ENCODE data around the gene GNG14.

The GNG14 gene

GRCh38 chr19:12647490-12648071 lies 40.2 kb upstream of the GNG14 start:
- no peak overlapping the region for H4K91ac ChIP-seq (ENCODE audit: low read length)
- no peak overlapping the region for H2BK5ac ChIP-seq (ENCODE audit: low read depth, low read length, poor library complexity, severe bottlenecking)
- no peak overlapping the region for H2BK15ac ChIP-seq (ENCODE audit: low read depth, poor library complexity, severe bottlenecking)
- peak overlapping the region in 1 of 2 experiments; percentile 32 for H3K4me3 ChIP-seq (ENCODE audit: insufficient read depth in 1 of 2, low read depth in 1 of 2, low read length in 2 of 2)
- H3K18ac ChIP-seq (ENCODE audit: low read depth in 1 of 2, low read length in 2 of 2): no peak overlapping the region
- DNase-seq: no peak
- H3K4me2 ChIP-seq (ENCODE audit: low read length, poor library complexity, severe bottlenecking): no peak overlapping the region
- H2AFZ ChIP-seq (ENCODE audit: low read depth, low read length): no peak overlapping the region
- no peak overlapping the region for H3K4ac ChIP-seq (ENCODE audit: low read depth in 1 of 2, low read length in 2 of 2)
- no peaks in the 10 kb centered on the region for H3K79me1 ChIP-seq (replicated peaks; ENCODE audit: low read length, poor library complexity, severe bottlenecking)
- WGBS: 93% methylated on average over 30 of the region's 31 CpGs
- peaks cover 2% of the 10 kb centered on the region for H3K4me1 ChIP-seq (ENCODE audit: control insufficient read depth, insufficient read depth, low read depth, low read length)
- no peak overlapping the region for H3K27ac ChIP-seq (ENCODE audit: low read length, poor library complexity, severe bottlenecking)
- H3K36me3 ChIP-seq (ENCODE audit: control insufficient read depth in 1 of 2, insufficient read depth in 2 of 2, low read depth in 1 of 2, low read length in 2 of 2): peaks cover 10 to 33% of the 10 kb centered on the region in 2 experiments
- H4K8ac ChIP-seq (ENCODE audit: low read length): no peak overlapping the region
- H2AK5ac ChIP-seq (ENCODE audit: low read length, severe bottlenecking): no peak overlapping the region
- H3K9ac ChIP-seq (ENCODE audit: low read length): no peak overlapping the region
- H3K14ac ChIP-seq (ENCODE audit: low read length in 2 of 2): no peak overlapping the region
- no peaks in the 10 kb centered on the region for H3K27me3 ChIP-seq (ENCODE audit: control insufficient read depth in 1 of 2, insufficient read depth in 1 of 2, low read length in 2 of 2)
- H2BK120ac ChIP-seq (ENCODE audit: low read depth, low read length): no peak overlapping the region
- no peaks in the 10 kb centered on the region for H3K9me3 ChIP-seq (ENCODE audit: control insufficient read depth, low read length)
- H3K23ac ChIP-seq (ENCODE audit: low read length in 2 of 2): no peak overlapping the region
- no peak overlapping the region for H2BK12ac ChIP-seq (ENCODE audit: low read length in 2 of 2)

GRCh38 chr19:12648088-12648487 lies 39.7 kb upstream of the GNG14 start:
- H4K8ac ChIP-seq (ENCODE audit: low read length): no peak overlapping the region
- peak overlapping the region in 1 of 2 experiments; percentile 32 for H3K4me3 ChIP-seq (ENCODE audit: insufficient read depth in 1 of 2, low read depth in 1 of 2, low read length in 2 of 2)
- H2BK12ac ChIP-seq (ENCODE audit: low read length in 2 of 2): no peak overlapping the region
- H2AFZ ChIP-seq (ENCODE audit: low read depth, low read length): no peak overlapping the region
- H2BK5ac ChIP-seq (ENCODE audit: low read depth, low read length, poor library complexity, severe bottlenecking): no peak overlapping the region
- H3K4me1 ChIP-seq (ENCODE audit: control insufficient read depth, insufficient read depth, low read depth, low read length): peaks cover 2% of the 10 kb centered on the region
- no peak overlapping the region for H2AK5ac ChIP-seq (ENCODE audit: low read length, severe bottlenecking)
- no peak overlapping the region for H3K9ac ChIP-seq (ENCODE audit: low read length)
- H3K4ac ChIP-seq (ENCODE audit: low read depth in 1 of 2, low read length in 2 of 2): no peak overlapping the region
- H4K91ac ChIP-seq (ENCODE audit: low read length): no peak overlapping the region
- H3K27me3 ChIP-seq (ENCODE audit: control insufficient read depth in 1 of 2, insufficient read depth in 1 of 2, low read length in 2 of 2): no peaks in the 10 kb centered on the region
- no peak overlapping the region for H2BK120ac ChIP-seq (ENCODE audit: low read depth, low read length)
- no peaks in the 10 kb centered on the region for H3K9me3 ChIP-seq (ENCODE audit: control insufficient read depth, low read length)
- H3K79me1 ChIP-seq (replicated peaks; ENCODE audit: low read length, poor library complexity, severe bottlenecking): no peaks in the 10 kb centered on the region
- H3K14ac ChIP-seq (ENCODE audit: low read length in 2 of 2): no peak overlapping the region
- DNase-seq: no peak
- H3K18ac ChIP-seq (ENCODE audit: low read depth in 1 of 2, low read length in 2 of 2): no peak overlapping the region
- H3K27ac ChIP-seq (ENCODE audit: low read length, poor library complexity, severe bottlenecking): no peak overlapping the region
- H3K4me2 ChIP-seq (ENCODE audit: low read length, poor library complexity, severe bottlenecking): no peak overlapping the region
- no peak overlapping the region for H2BK15ac ChIP-seq (ENCODE audit: low read depth, poor library complexity, severe bottlenecking)
- WGBS: 96% methylated on average over 29 of the region's 29 CpGs
- no peak overlapping the region for H3K23ac ChIP-seq (ENCODE audit: low read length in 2 of 2)
- peaks cover 10 to 33% of the 10 kb centered on the region in 2 experiments for H3K36me3 ChIP-seq (ENCODE audit: control insufficient read depth in 1 of 2, insufficient read depth in 2 of 2, low read depth in 1 of 2, low read length in 2 of 2)

GRCh38 chr19:12649941-12650340 lies 37.9 kb upstream of the GNG14 start:
- no peak for DNase-seq

GRCh38 chr19:12652219-12652618 lies 35.6 kb upstream of the GNG14 start:
- H3K4me2 ChIP-seq (ENCODE audit: low read length, poor library complexity, severe bottlenecking): no peak overlapping the region
- H2BK12ac ChIP-seq (ENCODE audit: low read length in 2 of 2): no peak overlapping the region
- no peak for DNase-seq
- H2AFZ ChIP-seq (ENCODE audit: low read depth, low read length): no peak overlapping the region
- H3K4me3 ChIP-seq (ENCODE audit: insufficient read depth in 1 of 2, low read depth in 1 of 2, low read length in 2 of 2): no peak overlapping the region
- WGBS: 93% methylated on average over 3 of the region's 6 CpGs
- peaks cover 2% of the 10 kb centered on the region for H3K4me1 ChIP-seq (ENCODE audit: control insufficient read depth, insufficient read depth, low read depth, low read length)
- peak overlapping the region; percentile 43 for H4K91ac ChIP-seq (ENCODE audit: low read length)
- no peak overlapping the region for H2AK5ac ChIP-seq (ENCODE audit: low read length, severe bottlenecking)
- no peak overlapping the region for H3K9ac ChIP-seq (ENCODE audit: low read length)
- H2BK15ac ChIP-seq (ENCODE audit: low read depth, poor library complexity, severe bottlenecking): no peak overlapping the region
- H3K23ac ChIP-seq (ENCODE audit: low read length in 2 of 2): no peak overlapping the region
- H3K18ac ChIP-seq (ENCODE audit: low read depth in 1 of 2, low read length in 2 of 2): no peak overlapping the region
- H3K14ac ChIP-seq (ENCODE audit: low read length in 2 of 2): no peak overlapping the region
- no peak overlapping the region for H4K8ac ChIP-seq (ENCODE audit: low read length)
- H2BK120ac ChIP-seq (ENCODE audit: low read depth, low read length): no peak overlapping the region
- H3K79me1 ChIP-seq (replicated peaks; ENCODE audit: low read length, poor library complexity, severe bottlenecking): peaks cover 3% of the 10 kb centered on the region
- no peak overlapping the region for H3K27ac ChIP-seq (ENCODE audit: low read length, poor library complexity, severe bottlenecking)
- H3K4ac ChIP-seq (ENCODE audit: low read depth in 1 of 2, low read length in 2 of 2): no peak overlapping the region
- peaks cover 30 to 62% of the 10 kb centered on the region in 2 experiments for H3K36me3 ChIP-seq (ENCODE audit: control insufficient read depth in 1 of 2, insufficient read depth in 2 of 2, low read depth in 1 of 2, low read length in 2 of 2)
- no peaks in the 10 kb centered on the region for H3K27me3 ChIP-seq (ENCODE audit: control insufficient read depth in 1 of 2, insufficient read depth in 1 of 2, low read length in 2 of 2)
- H3K9me3 ChIP-seq (ENCODE audit: control insufficient read depth, low read length): no peaks in the 10 kb centered on the region
- no peak overlapping the region for H2BK5ac ChIP-seq (ENCODE audit: low read depth, low read length, poor library complexity, severe bottlenecking)

More at GRCh38 chr19:12649941-12650340, 37.9 kb upstream of the GNG14 start:
- no peak overlapping the region for H2AFZ ChIP-seq (ENCODE audit: low read depth, low read length)
- H3K9ac ChIP-seq (ENCODE audit: low read length): no peak overlapping the region
- H2BK12ac ChIP-seq (ENCODE audit: low read length in 2 of 2): no peak overlapping the region
- H2BK5ac ChIP-seq (ENCODE audit: low read depth, low read length, poor library complexity, severe bottlenecking): no peak overlapping the region
- no peak overlapping the region for H2AK5ac ChIP-seq (ENCODE audit: low read length, severe bottlenecking)
- H3K23ac ChIP-seq (ENCODE audit: low read length in 2 of 2): no peak overlapping the region
- H3K14ac ChIP-seq (ENCODE audit: low read length in 2 of 2): no peak overlapping the region
- peaks cover 13 to 47% of the 10 kb centered on the region in 2 experiments for H3K36me3 ChIP-seq (ENCODE audit: control insufficient read depth in 1 of 2, insufficient read depth in 2 of 2, low read depth in 1 of 2, low read length in 2 of 2)
- H3K9me3 ChIP-seq (ENCODE audit: control insufficient read depth, low read length): no peaks in the 10 kb centered on the region
- no peak overlapping the region for H4K91ac ChIP-seq (ENCODE audit: low read length)
- H2BK15ac ChIP-seq (ENCODE audit: low read depth, poor library complexity, severe bottlenecking): no peak overlapping the region
- peaks cover 2% of the 10 kb centered on the region for H3K4me1 ChIP-seq (ENCODE audit: control insufficient read depth, insufficient read depth, low read depth, low read length)
- no peak overlapping the region for H3K27ac ChIP-seq (ENCODE audit: low read length, poor library complexity, severe bottlenecking)
- no peaks in the 10 kb centered on the region for H3K27me3 ChIP-seq (ENCODE audit: control insufficient read depth in 1 of 2, insufficient read depth in 1 of 2, low read length in 2 of 2)
- no peak overlapping the region for H3K4me3 ChIP-seq (ENCODE audit: insufficient read depth in 1 of 2, low read depth in 1 of 2, low read length in 2 of 2)
- no peaks in the 10 kb centered on the region for H3K79me1 ChIP-seq (replicated peaks; ENCODE audit: low read length, poor library complexity, severe bottlenecking)
- H2BK120ac ChIP-seq (ENCODE audit: low read depth, low read length): no peak overlapping the region
- no peak overlapping the region for H3K18ac ChIP-seq (ENCODE audit: low read depth in 1 of 2, low read length in 2 of 2)
- no peak overlapping the region for H3K4me2 ChIP-seq (ENCODE audit: low read length, poor library complexity, severe bottlenecking)
- 95% methylated on average over 10 of the region's 10 CpGs for WGBS
- H4K8ac ChIP-seq (ENCODE audit: low read length): no peak overlapping the region
- no peak overlapping the region for H3K4ac ChIP-seq (ENCODE audit: low read depth in 1 of 2, low read length in 2 of 2)

Measured in mesenchymal stem cell (in vitro differentiated cells and primary cell).